Endothelial cell of umbilical vein (primary cell): ENCODE results near the gene CERK. TPM values are rescaled to one million over a fixed set of nuclear protein-coding genes. Genes with fewer than 3 reads are reported as not detected.

Experiments used
- BruUV-seq: library from RNA; stranded (reverse); fragments of 400-500 nt; replicated peaks from 2 replicates; lab custom pipeline; 2021; lab: Mats Ljungman, UMichigan
- CTCF ChIA-PET: fragments of 300-600, 350-600 bp; sonication (Branson Sonifier 250); formaldehyde crosslinking; loops from one replicate; lab custom pipeline; 2021; ENCODE audit warnings: antibody characterized with exemption, inconsistent platforms; lab: Charles Lee
- POLR2A ChIA-PET: fragments of 300-600, 350-600 bp; sonication (Branson Sonifier 250); formaldehyde crosslinking; loops from one replicate; lab custom pipeline; 2021; ENCODE audit warnings: antibody characterized with exemption, inconsistent platforms; lab: Charles Lee
- DNase-seq: peaks from one replicate; pipeline ENCODE4 v3.0.0-alpha.2; 2011; ENCODE audit warnings: low read depth, low spot score
- FAIRE-seq: peaks from 2 replicates; lab custom pipeline; 2011; peaks lifted over from hg19 to GRCh38; lab: Jason Lieb, UNC
- H2AFZ ChIP-seq: 2 replicates; pipeline ENCODE4 v1.6.0; 2012; ENCODE audit warnings: low read depth, low read length, control low read depth, inconsistent platforms
- H3K27ac ChIP-seq: 2 replicates; pipeline ENCODE4 v1.5.1; 2011; ENCODE audit warnings: low read depth, mild to moderate bottlenecking, control low read depth, low read length, moderate library complexity; ENCODE audit not compliant: insufficient read depth
- H3K27me3 ChIP-seq, 2 experiments: 2 replicates each; pipeline versions ENCODE4 v1.6.0 to v1.6.1; 2011; ENCODE audit warnings: low read length in 2 of 2, mixed read lengths in 1 of 2; ENCODE audit not compliant: control insufficient read depth in 2 of 2, insufficient read depth in 2 of 2
- H3K36me3 ChIP-seq, 2 experiments: 2 replicates in 1 of 2; 3 replicates in 1 of 2; pipeline ENCODE4 v1.5.1; 2011; ENCODE audit warnings: low read length in 2 of 2, mild to moderate bottlenecking in 1 of 2, moderate library complexity in 1 of 2; ENCODE audit not compliant: control insufficient read depth in 2 of 2, insufficient read depth in 2 of 2; ENCODE audit errors: extremely low read depth in 1 of 2
- H3K4me1 ChIP-seq: 3 replicates; pipeline ENCODE4 v1.5.1; 2011; ENCODE audit warnings: mild to moderate bottlenecking, low read length; ENCODE audit not compliant: control insufficient read depth, insufficient read depth; ENCODE audit errors: extremely low read depth
- H3K4me2 ChIP-seq: 2 replicates; pipeline ENCODE4 v1.6.1; 2011; ENCODE audit warnings: low read length, control low read depth, mixed read lengths; ENCODE audit not compliant: insufficient read depth
- H3K4me3 ChIP-seq, 3 experiments: fragments of 200-600 bp in 1 of 3; sonication (generic), shearing (Covaris generic) in 1 of 3; replicated peaks in 1 of 3; 2 replicates each; pipeline ENCODE4 v1.5.1; 2011 to 2016; ENCODE audit warnings: control low read depth in 3 of 3, low read length in 3 of 3, mild to moderate bottlenecking in 2 of 3, inconsistent platforms in 1 of 3, low read depth in 1 of 3, moderate library complexity in 1 of 3; ENCODE audit not compliant: insufficient read depth in 1 of 3
- H3K79me2 ChIP-seq: 2 replicates; pipeline ENCODE4 v1.6.0; 2012; ENCODE audit warnings: low read length, inconsistent platforms; ENCODE audit not compliant: control insufficient read depth, insufficient read depth
- H3K9ac ChIP-seq: replicated peaks from 2 replicates; pipeline ENCODE3; 2011; ENCODE audit warnings: low read length, control low read depth; ENCODE audit not compliant: insufficient read depth; ENCODE audit errors: extremely low read depth
- H3K9me1 ChIP-seq: replicated peaks from 3 replicates; pipeline ENCODE4 v1.6.0; 2011; ENCODE audit warnings: mild to moderate bottlenecking, low read length; ENCODE audit not compliant: control insufficient read depth, insufficient read depth; ENCODE audit errors: extremely low read depth
- H3K9me3 ChIP-seq: replicated peaks from 2 replicates; pipeline ENCODE4 v1.5.1; 2012; ENCODE audit warnings: low read length, inconsistent platforms; ENCODE audit not compliant: control insufficient read depth, insufficient read depth
- H4K20me1 ChIP-seq: replicated peaks from 2 replicates; pipeline ENCODE3; 2011; ENCODE audit warnings: mild to moderate bottlenecking, low read length; ENCODE audit not compliant: control insufficient read depth, insufficient read depth; ENCODE audit errors: extremely low read depth
- EZH2 ChIP-seq: IDR thresholded peaks from 2 replicates; pipeline ENCODE4 v1.6.1; 2012; ENCODE audit warnings: borderline replicate concordance, low read depth, mild to moderate bottlenecking, moderate library complexity, low read length, inconsistent platforms; ENCODE audit not compliant: severe bottlenecking
- FOS ChIP-seq: IDR thresholded peaks from 2 replicates; pipeline ENCODE4 v1.6.1; 2011; ENCODE audit warnings: mild to moderate bottlenecking, low read length, moderate library complexity, borderline replicate concordance; ENCODE audit not compliant: insufficient read depth
- GATA2 ChIP-seq: IDR thresholded peaks from 2 replicates; pipeline ENCODE4 v1.7.0; 2011; ENCODE audit warnings: low read depth, mild to moderate bottlenecking, moderate library complexity, mixed read lengths, low read length; ENCODE audit not compliant: insufficient read length, insufficient read depth
- JUN ChIP-seq: IDR thresholded peaks from 2 replicates; pipeline ENCODE4 v1.6.1; 2011; ENCODE audit warnings: borderline replicate concordance, low read depth; ENCODE audit not compliant: insufficient read length, insufficient read depth
- MAX ChIP-seq: IDR thresholded peaks from 2 replicates; pipeline ENCODE4 v1.6.1; 2011; ENCODE audit not compliant: insufficient read depth, insufficient read length
- MYC ChIP-seq: IDR thresholded peaks from one replicate; pipeline ENCODE4 v1.6.1; 2011; ENCODE audit warnings: mild to moderate bottlenecking, low read depth, low read length
- POLR2A ChIP-seq: IDR thresholded peaks from 2 replicates; pipeline ENCODE4 v1.6.1; 2012; ENCODE audit warnings: low read depth, mild to moderate bottlenecking, control low read depth, low read length
- POLR2AphosphoS5 ChIP-seq: IDR thresholded peaks from 2 replicates; pipeline ENCODE4 v1.6.1; 2012; ENCODE audit warnings: low read depth, mild to moderate bottlenecking, control low read depth, low read length, moderate library complexity; ENCODE audit not compliant: insufficient read depth
- dilution Hi-C: fragments of 300-500 bp; cut with MboI; formaldehyde crosslinking; loops from one replicate; pipeline ENCODE4 v1.15.0; 2019; ENCODE audit warnings: low sequenced_read_pairs; ENCODE audit not compliant: extremely low pct_ligation_motif_present
- intact Hi-C: fragments of 100-400 bp; cut with micrococcal nuclease; formaldehyde crosslinking; loops from one replicate; pipeline ENCODE4 v1.10.0; 2022
- polyA plus RNA-seq, 4 experiments: library from polyadenylated mRNA; depleted of rRNA in 3 of 4; stranded (reverse) in 3 of 4; unstranded in 1 of 4; fragments of >200 nt; gene quantifications; 2 replicates each; pipeline versions ENCODE4 v1.2.1 to v1.2.3, GENCODE V29; 2011 to 2012; ENCODE audit warnings: missing spikeins in 1 of 4
- total RNA-seq: library from RNA; stranded (reverse); gene quantifications from 2 replicates; pipeline ENCODE4 v1.2.3, GENCODE V29; 2021
- TF ChIP-seq, protein P1 (sequence below), 2 donors: IDR thresholded peaks; 1 replicate in 1 of 2; 2 replicates in 1 of 2; pipeline ENCODE4 v1.5.1; 2011; ENCODE audit warnings: low read length in 2 of 2, mild to moderate bottlenecking in 2 of 2, moderate library complexity in 2 of 2, control low read depth in 1 of 2, inconsistent platforms in 1 of 2, low read depth in 1 of 2; ENCODE audit not compliant: insufficient read depth in 1 of 2; ENCODE audit errors: extremely low read depth in 1 of 2

Gene CERK
- total and polyA plus RNA-seq, 2 donors (not counting 3 experiments of a cell fraction or from before 2014, with no cell fraction given), result 61.1 to 88.0 TPM

GRCh38 chr22:46723882-46724281 lies 14.2 kb downstream of the CERK start:
- dilution Hi-C loops, result no loop called here
- CTCF ChIA-PET, result no interaction called here
- no peak overlapping the region for H3K27ac ChIP-seq

More at GRCh38 chr22:46723882-46724281, 14.2 kb downstream of the CERK start:
- DNase-seq (no peak), FAIRE-seq (no peak)
- no TSS peak for BruUV-seq
- no peak for TF ChIP-seq MAX
- no peak for TF ChIP-seq MYC
- TF ChIP-seq JUN, result no peak
- TF ChIP-seq GATA2, result no peak
- TF ChIP-seq POLR2AphosphoS5, result no peak
- TF ChIP-seq FOS, result no peak
- TF ChIP-seq POLR2A, result no peak
- TF ChIP-seq EZH2, result no peak
- TF ChIP-seq, protein P1, sequence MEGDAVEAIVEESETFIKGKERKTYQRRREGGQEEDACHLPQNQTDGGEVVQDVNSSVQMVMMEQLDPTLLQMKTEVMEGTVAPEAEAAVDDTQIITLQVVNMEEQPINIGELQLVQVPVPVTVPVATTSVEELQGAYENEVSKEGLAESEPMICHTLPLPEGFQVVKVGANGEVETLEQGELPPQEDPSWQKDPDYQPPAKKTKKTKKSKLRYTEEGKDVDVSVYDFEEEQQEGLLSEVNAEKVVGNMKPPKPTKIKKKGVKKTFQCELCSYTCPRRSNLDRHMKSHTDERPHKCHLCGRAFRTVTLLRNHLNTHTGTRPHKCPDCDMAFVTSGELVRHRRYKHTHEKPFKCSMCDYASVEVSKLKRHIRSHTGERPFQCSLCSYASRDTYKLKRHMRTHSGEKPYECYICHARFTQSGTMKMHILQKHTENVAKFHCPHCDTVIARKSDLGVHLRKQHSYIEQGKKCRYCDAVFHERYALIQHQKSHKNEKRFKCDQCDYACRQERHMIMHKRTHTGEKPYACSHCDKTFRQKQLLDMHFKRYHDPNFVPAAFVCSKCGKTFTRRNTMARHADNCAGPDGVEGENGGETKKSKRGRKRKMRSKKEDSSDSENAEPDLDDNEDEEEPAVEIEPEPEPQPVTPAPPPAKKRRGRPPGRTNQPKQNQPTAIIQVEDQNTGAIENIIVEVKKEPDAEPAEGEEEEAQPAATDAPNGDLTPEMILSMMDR (IDR thresholded peaks at IDR 0.05; ENCODE audit: extremely low read depth in 1 of 2, insufficient read depth in 1 of 2, low read depth in 1 of 2, low read length in 2 of 2), result no peak
- H3K9ac ChIP-seq, result no peak overlapping the region
- POLR2A ChIA-PET, result no interaction called here
- H4K20me1 ChIP-seq, result peaks cover 2% of the 10 kb centered on the region
- H3K27me3 ChIP-seq, result no peaks in the 10 kb centered on the region
- no peaks in the 10 kb centered on the region for H3K9me1 ChIP-seq
- H2AFZ ChIP-seq, result no peak overlapping the region
- no peak overlapping the region for H3K4me3 ChIP-seq
- H3K4me2 ChIP-seq, result no peak overlapping the region
- intact Hi-C loops, result no loop called here
- H3K79me2 ChIP-seq, result peaks cover 83% of the 10 kb centered on the region
- H3K36me3 ChIP-seq, result peaks cover 10 to 37% of the 10 kb centered on the region in 2 experiments
- no peaks in the 10 kb centered on the region for H3K9me3 ChIP-seq
- no peaks in the 10 kb centered on the region for H3K4me1 ChIP-seq
